Central memory CD8-positive, alpha-beta T cell (primary cell): ENCODE measurements around the gene SLC44A4.
"Not testable (repeated sequence)": the region's sequence is repeated elsewhere in the genome, so short reads cannot be mapped to it uniquely, and the experiment has no call there.

Experiments
- ATAC-seq: fragments of 150-1000 bp; cut with Tn5 transposase; replicated peaks from 2 replicates; pipeline ENCODE4 v1.10.0; 2022; ENCODE audit warnings: mild to moderate bottlenecking, moderate FRiP score, moderate number of reproducible peaks; ENCODE audit not compliant: poor library complexity, severe bottlenecking; ENCODE audit errors: extremely low read depth
- DNase-seq, 2 donors: peaks; one replicate each; pipeline ENCODE4 v3.0.0; 2021; ENCODE audit warnings: low spot score in 2 of 2
- H3K27ac Mint-ChIP-seq: one replicate; pipeline ENCODE4 v1.8.0; 2022; ENCODE audit warnings: low read depth, mild to moderate bottlenecking, moderate library complexity, mixed read lengths
- H3K27me3 Mint-ChIP-seq: one replicate; pipeline ENCODE4 v1.8.0; 2022; ENCODE audit warnings: mixed read lengths
- H3K36me3 Mint-ChIP-seq: one replicate; pipeline ENCODE4 v1.8.0; 2022; ENCODE audit warnings: mild to moderate bottlenecking, moderate library complexity, mixed read lengths; ENCODE audit not compliant: insufficient read depth
- H3K4me1 Mint-ChIP-seq: one replicate; pipeline ENCODE4 v1.8.0; 2022; ENCODE audit warnings: mixed read lengths
- H3K4me3 Mint-ChIP-seq: one replicate; pipeline ENCODE4 v1.8.0; 2022; ENCODE audit warnings: mild to moderate bottlenecking, moderate library complexity, mixed read lengths
- H3K9me3 Mint-ChIP-seq: one replicate; pipeline ENCODE4 v1.8.0; 2022; ENCODE audit warnings: mixed read lengths

Gene SLC44A4

GRCh38 chr6:31908791-31909190 is 30.0 kb upstream of the SLC44A4 start:
- H3K27ac Mint-ChIP-seq, result no peak overlapping the region
- H3K4me1 Mint-ChIP-seq, result no peaks in the 10 kb centered on the region
- ATAC-seq (no peak), DNase-seq (no peak)
- H3K36me3 Mint-ChIP-seq, result peaks cover 2% of the 10 kb centered on the region
- H3K27me3 Mint-ChIP-seq, result peaks cover 18% of the 10 kb centered on the region
- no peaks in the 10 kb centered on the region for H3K9me3 Mint-ChIP-seq
- no peak overlapping the region for H3K4me3 Mint-ChIP-seq

- H3K9me3 Mint-ChIP-seq, H3K27ac Mint-ChIP-seq, H3K4me3 Mint-ChIP-seq: not testable (repeated sequence)
Observed at GRCh38 chr6:31908255-31908654, 29.5 kb upstream of the SLC44A4 start.

GRCh38 chr6:31907158-31907813 is 28.5 kb upstream of the SLC44A4 start:
- Mint-ChIP-seq H3K36me3 (peaks cover 7% of the 10 kb centered on the region), H3K4me3 (no peak overlapping the region), H3K9me3 (no peaks in the 10 kb centered on the region), H3K4me1 (peaks cover 10% of the 10 kb centered on the region), H3K27me3 (peaks cover 13% of the 10 kb centered on the region), H3K27ac (no peak overlapping the region)
- no peak for ATAC-seq
- no peak for DNase-seq

More at GRCh38 chr6:31908255-31908654, 29.5 kb upstream of the SLC44A4 start:
- not testable (repeated sequence) for H3K36me3 Mint-ChIP-seq, ATAC-seq, H3K4me1 Mint-ChIP-seq, DNase-seq
- H3K27me3 Mint-ChIP-seq, result peaks cover 18% of the 10 kb centered on the region

- H3K4me3 Mint-ChIP-seq, H3K27ac Mint-ChIP-seq, H3K36me3 Mint-ChIP-seq, H3K9me3 Mint-ChIP-seq, DNase-seq, H3K27me3 Mint-ChIP-seq, ATAC-seq: not testable (repeated sequence)
- peaks cover 13% of the 10 kb centered on the region for H3K4me1 Mint-ChIP-seq
Observed at GRCh38 chr6:31906727-31907126, 27.9 kb upstream of the SLC44A4 start.

GRCh38 chr6:31906122-31906521 is 27.3 kb upstream of the SLC44A4 start:
- H3K4me3 Mint-ChIP-seq, result no peak overlapping the region
- H3K36me3 Mint-ChIP-seq, result peaks cover 8% of the 10 kb centered on the region
- H3K27me3 Mint-ChIP-seq, result peaks cover 8% of the 10 kb centered on the region
- DNase-seq, result no peak
- no peak for ATAC-seq
- H3K4me1 Mint-ChIP-seq, result peaks cover 13% of the 10 kb centered on the region
- no peak overlapping the region for H3K27ac Mint-ChIP-seq
- H3K9me3 Mint-ChIP-seq, result no peaks in the 10 kb centered on the region

GRCh38 chr6:31905041-31905440 is 26.2 kb upstream of the SLC44A4 start:
- Mint-ChIP-seq H3K4me3 (no peak overlapping the region), H3K4me1 (peaks cover 13% of the 10 kb centered on the region), H3K27me3 (peaks cover 8% of the 10 kb centered on the region), H3K36me3 (peaks cover 11% of the 10 kb centered on the region), H3K9me3 (no peaks in the 10 kb centered on the region), H3K27ac (no peak overlapping the region)
- ATAC-seq (no peak), DNase-seq (no peak)

GRCh38 chr6:31903957-31904356 is 25.2 kb upstream of the SLC44A4 start:
- DNase-seq (no peak), ATAC-seq (no peak)
- Mint-ChIP-seq H3K4me3 (no peak overlapping the region), H3K36me3 (peaks cover 9% of the 10 kb centered on the region), H3K27ac (no peak overlapping the region), H3K4me1 (peaks cover 22% of the 10 kb centered on the region), H3K27me3 (peaks cover 8% of the 10 kb centered on the region), H3K9me3 (no peaks in the 10 kb centered on the region)

GRCh38 chr6:31901953-31902643 is 23.3 kb upstream of the SLC44A4 start, which contains the start of gene ZBTB12:
Gene ZBTB12 (minus strand): TSS chr6:31902086. CDS start chr6:31901305, 781 bp downstream.
- Mint-ChIP-seq H3K27me3 (peaks cover 8% of the 10 kb centered on the region), H3K27ac (peak within 1 kb of the TSS; percentile 2), H3K4me1 (peaks cover 34% of the 10 kb centered on the region), H3K9me3 (no peaks in the 10 kb centered on the region), H3K36me3 (peaks cover 16% of the 10 kb centered on the region), H3K4me3 (peak within 1 kb of the TSS; percentile 85)
- DNase-seq, result peak; percentile 68 to 77
- peak; percentile 53 for ATAC-seq

- peak overlapping the region; percentile 2 for H3K27ac Mint-ChIP-seq
Observed at GRCh38 chr6:31901415-31901952, 22.7 kb upstream of the SLC44A4 start.

GRCh38 chr6:31900917-31901414 is 22.2 kb upstream of the SLC44A4 start:
- no peak for DNase-seq
- Mint-ChIP-seq H3K36me3 (peaks cover 19% of the 10 kb centered on the region), H3K4me1 (peaks cover 42% of the 10 kb centered on the region), H3K27me3 (no peaks in the 10 kb centered on the region), H3K27ac (no peak overlapping the region), H3K9me3 (no peaks in the 10 kb centered on the region), H3K4me3 (peak overlapping the region; percentile 85)
- no peak for ATAC-seq

More at GRCh38 chr6:31901415-31901952, 22.7 kb upstream of the SLC44A4 start:
- Mint-ChIP-seq H3K4me3 (peak overlapping the region; percentile 85), H3K4me1 (peaks cover 37% of the 10 kb centered on the region), H3K27me3 (peaks cover 5% of the 10 kb centered on the region), H3K36me3 (peaks cover 18% of the 10 kb centered on the region), H3K9me3 (no peaks in the 10 kb centered on the region)
- peak; percentile 22 for ATAC-seq
- DNase-seq, result peak; percentile 37 to 38

- no peaks in the 10 kb centered on the region for H3K27me3 Mint-ChIP-seq
- ATAC-seq (no peak), DNase-seq (no peak)
- peaks cover 24% of the 10 kb centered on the region for H3K36me3 Mint-ChIP-seq
- peaks cover 46% of the 10 kb centered on the region for H3K4me1 Mint-ChIP-seq
- H3K9me3 Mint-ChIP-seq, result no peaks in the 10 kb centered on the region
- H3K4me3 Mint-ChIP-seq, result peak overlapping the region; percentile 85
- no peak overlapping the region for H3K27ac Mint-ChIP-seq
Observed at GRCh38 chr6:31899882-31900722, 21.3 kb upstream of the SLC44A4 start.

GRCh38 chr6:31899215-31899614 is 20.4 kb upstream of the SLC44A4 start:
- H3K27me3 Mint-ChIP-seq, result no peaks in the 10 kb centered on the region
- no peaks in the 10 kb centered on the region for H3K9me3 Mint-ChIP-seq
- peaks cover 27% of the 10 kb centered on the region for H3K36me3 Mint-ChIP-seq
- ATAC-seq, result no peak
- no peak for DNase-seq
- H3K27ac Mint-ChIP-seq, result no peak overlapping the region
- H3K4me3 Mint-ChIP-seq, result peak overlapping the region; percentile 61
- H3K4me1 Mint-ChIP-seq, result peaks cover 46% of the 10 kb centered on the region
